Occipital lobe (tissue), 2 donors: ENCODE results near the gene SRM. TPM values are rescaled to one million over a fixed set of nuclear protein-coding genes. Genes with fewer than 3 reads are reported as not detected.
"Not testable (repeated sequence)": the region's sequence is repeated elsewhere in the genome, so short reads cannot be mapped to it uniquely, and the experiment has no call there.

Experiments used
- DNase-seq: peaks from one replicate; lab custom pipeline; 2025; lab: John Stamatoyannopoulos, UW
- total RNA-seq: library from RNA; depleted of rRNA; stranded (reverse); fragments of >200 nt; gene quantifications from one replicate; pipeline ENCODE4 v1.2.3, GENCODE V29; 2014

SRM gene
- total RNA-seq, 1 donor from 2014 or later: 10.9 TPM

GRCh38 chr1:11023201-11023600 is 36.6 kb downstream of the SRM start:
- DNase-seq: no peak

DNA sequence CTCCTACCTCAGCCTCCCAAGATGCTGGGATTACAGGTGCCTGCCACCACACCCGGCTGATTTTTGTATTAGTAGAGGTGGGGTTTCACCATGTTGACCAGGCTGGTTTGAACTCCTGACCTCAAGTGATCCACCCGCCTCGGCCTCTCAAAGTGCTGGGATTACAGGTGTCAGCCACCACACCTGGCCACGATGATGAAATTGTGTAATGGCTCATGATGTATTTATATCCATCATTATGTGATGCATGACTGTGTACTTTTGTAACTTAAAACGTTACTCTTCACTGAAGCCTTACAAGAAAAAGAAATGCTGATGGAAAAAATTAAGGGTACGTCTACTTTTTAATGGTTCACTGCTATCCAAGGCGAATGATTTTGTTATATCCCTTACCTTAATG is 39.8 kb downstream of the SRM start:
- no peak for DNase-seq

DNA sequence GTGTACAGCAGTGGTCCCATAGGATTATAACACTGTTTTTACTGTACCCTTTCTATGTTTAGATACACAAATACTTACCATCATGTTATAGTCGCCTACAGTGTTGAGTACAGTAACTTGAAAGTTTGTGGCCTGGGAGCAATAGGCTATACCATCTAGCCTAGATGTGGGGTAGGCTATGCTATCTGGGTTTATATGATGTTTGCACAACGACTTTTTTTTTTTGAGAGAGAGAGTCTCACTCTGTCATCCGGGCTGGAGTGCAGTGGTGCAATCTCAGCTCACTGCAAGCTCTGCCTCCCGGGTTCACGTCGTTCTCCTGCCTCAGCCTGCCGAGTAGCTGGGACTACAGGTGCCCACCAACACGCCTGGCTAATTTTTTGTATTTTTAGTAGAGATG is 40.5 kb downstream of the SRM start:
- not testable (repeated sequence) for DNase-seq

DNA sequence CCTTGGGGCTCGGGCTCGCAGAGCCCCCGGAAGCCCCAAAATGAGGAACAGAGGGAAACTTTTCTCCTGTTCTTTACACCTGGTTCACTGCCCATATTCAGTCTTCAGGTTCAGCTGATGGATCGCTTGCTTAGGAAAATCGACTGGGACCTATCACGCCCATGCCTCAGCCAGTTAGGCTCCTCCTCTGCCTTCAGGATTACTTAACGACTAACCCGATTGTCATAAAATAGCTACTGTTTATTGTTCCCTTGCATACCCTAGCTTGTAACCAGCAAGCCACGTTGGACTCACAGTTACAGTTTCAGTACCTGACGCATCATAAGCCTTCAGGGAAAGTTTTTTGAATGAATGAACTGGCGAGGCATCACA is 46.7 kb downstream of the SRM start:
- DNase-seq: no peak

- peak; percentile 93 for DNase-seq
These were observed 47.3 kb downstream of the SRM start, which contains the start of gene TARDBP for GRCh38 chr1:11012260-11013159. TARDBP (plus strand) TSS chr1:11012654; CDS start chr1:11013728, 1,074 bp downstream.

Other genes starting within 250 kb of the SRM start
- 102 TPM for gene TARDBP, start 47.4 kb downstream of the SRM start, total RNA-seq
- not detected for gene MASP2, start 12.8 kb downstream of the SRM start, total RNA-seq
- gene EXOSC10, start 39.9 kb upstream of the SRM start, total RNA-seq: 44.1 TPM
- gene ANGPTL7, start 129.3 kb upstream of the SRM start, total RNA-seq: not detected
- gene MTOR, start 202.5 kb upstream of the SRM start, total RNA-seq: 32.1 TPM
- gene UBIAD1, start 213.2 kb upstream of the SRM start, total RNA-seq: 14.3 TPM